ENCODE data around the gene PRLH. TPM values are rescaled to one million over a fixed set of nuclear protein-coding genes. Genes with fewer than 3 reads are reported as not detected.

The PRLH gene
- total and polyA plus RNA-seq, 2 of the 13 experiments (the other 11 are each of a cell fraction or from before 2014, with no cell fraction given): not detected

DNA sequence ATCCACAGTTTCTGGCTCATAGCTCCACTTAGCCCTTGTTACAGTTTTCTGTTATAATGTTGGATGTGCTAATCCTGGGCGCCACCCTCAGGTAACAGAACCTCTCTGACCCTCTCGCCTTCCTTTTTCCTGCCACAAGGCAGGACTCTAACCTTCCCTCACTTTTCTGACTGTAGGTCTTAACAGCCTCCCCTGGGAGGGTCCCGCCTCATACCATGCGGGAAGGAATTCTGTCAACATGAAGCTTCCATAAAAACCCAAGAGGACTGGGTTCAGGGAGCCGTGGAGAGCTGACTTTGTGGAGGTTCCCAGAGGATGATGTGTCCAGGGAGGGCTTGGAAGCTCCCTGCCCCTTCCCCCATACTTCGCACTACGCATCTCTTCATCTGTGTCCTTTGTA is 36.0 kb downstream of the PRLH start:
- no peak overlapping the region for H3K9ac ChIP-seq (ENCODE audit: insufficient read depth, low read depth, low read length)
- H3K9me3 ChIP-seq (ENCODE audit: low read length): no peaks in the 10 kb centered on the region
- no peak overlapping the region for H2AFZ ChIP-seq (ENCODE audit: low read length)
- FAIRE-seq (no peak), ATAC-seq (no peak), DNase-seq (ENCODE audit: low spot score) (no peak)
- POLR2A ChIA-PET: interaction anchor here (1.0 to 3.3 kb wide), 7 partner anchors 12 to 127 kb away, joined by 3 to 40 read pairs (median 4); partner anchors contain the start of gene RAB17
- in situ Hi-C loops (cut with HindIII; ENCODE audit: extremely low pct_ligation_motif_present, low pct_unique_long_range_greater_than_20kb) (loop anchor here (5.0 kb wide), 1 partner anchor 140 kb away; no protein-coding TSS in a partner anchor), intact Hi-C loops (cut with micrococcal nuclease; ENCODE audit: unreplicated experiment) (no loop called here)
- peak overlapping the region in 2 of 3 experiments; percentile 25 to 42; a peak in 2 of 6 replicates for H3K4me3 ChIP-seq (replicated peaks in 1 of 3; ENCODE audit: insufficient read depth in 1 of 3, low read depth in 2 of 3, low read length in 3 of 3)
- H4K20me1 ChIP-seq (ENCODE audit: insufficient read depth, low read length): no peaks in the 10 kb centered on the region
- no TSS peak for BruUV-seq (replicated peaks)
- peaks cover 82% of the 10 kb centered on the region for H3K4me1 ChIP-seq (ENCODE audit: insufficient read depth, low read length)
- H3K4me2 ChIP-seq (ENCODE audit: low read depth, low read length): peak overlapping the region; percentile 52; the same call in 1 of the 2 replicates
- TF ChIP-seq, protein P1, sequence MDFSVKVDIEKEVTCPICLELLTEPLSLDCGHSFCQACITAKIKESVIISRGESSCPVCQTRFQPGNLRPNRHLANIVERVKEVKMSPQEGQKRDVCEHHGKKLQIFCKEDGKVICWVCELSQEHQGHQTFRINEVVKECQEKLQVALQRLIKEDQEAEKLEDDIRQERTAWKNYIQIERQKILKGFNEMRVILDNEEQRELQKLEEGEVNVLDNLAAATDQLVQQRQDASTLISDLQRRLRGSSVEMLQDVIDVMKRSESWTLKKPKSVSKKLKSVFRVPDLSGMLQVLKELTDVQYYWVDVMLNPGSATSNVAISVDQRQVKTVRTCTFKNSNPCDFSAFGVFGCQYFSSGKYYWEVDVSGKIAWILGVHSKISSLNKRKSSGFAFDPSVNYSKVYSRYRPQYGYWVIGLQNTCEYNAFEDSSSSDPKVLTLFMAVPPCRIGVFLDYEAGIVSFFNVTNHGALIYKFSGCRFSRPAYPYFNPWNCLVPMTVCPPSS (IDR thresholded peaks at IDR 0.05): no peak
- TF ChIP-seq, protein P2, sequence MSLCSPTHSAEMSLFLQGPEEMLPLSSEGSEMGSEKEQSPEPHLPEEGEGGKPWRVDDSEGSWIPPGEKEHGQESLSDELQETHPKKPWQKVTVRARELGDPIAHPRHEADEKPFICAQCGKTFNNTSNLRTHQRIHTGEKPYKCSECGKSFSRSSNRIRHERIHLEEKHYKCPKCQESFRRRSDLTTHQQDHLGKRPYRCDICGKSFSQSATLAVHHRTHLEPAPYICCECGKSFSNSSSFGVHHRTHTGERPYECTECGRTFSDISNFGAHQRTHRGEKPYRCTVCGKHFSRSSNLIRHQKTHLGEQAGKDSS (CRISPR knock-in tag; IDR thresholded peaks at IDR 0.05; ENCODE audit: borderline replicate concordance, low read depth): peak; percentile 29; the same call in 1 of the 2 replicates
- TF ChIP-seq GATAD1 (CRISPR knock-in tag; IDR thresholded peaks at IDR 0.05) (no peak), ZNF263 (CRISPR knock-in tag; IDR thresholded peaks at IDR 0.05) (0 out of 2 replicates have a peak, but pooled peaks have one; percentile 5), STAG1 (CRISPR knock-in tag; IDR thresholded peaks at IDR 0.05) (peak; percentile 60)
- TF ChIP-seq, protein P3, sequence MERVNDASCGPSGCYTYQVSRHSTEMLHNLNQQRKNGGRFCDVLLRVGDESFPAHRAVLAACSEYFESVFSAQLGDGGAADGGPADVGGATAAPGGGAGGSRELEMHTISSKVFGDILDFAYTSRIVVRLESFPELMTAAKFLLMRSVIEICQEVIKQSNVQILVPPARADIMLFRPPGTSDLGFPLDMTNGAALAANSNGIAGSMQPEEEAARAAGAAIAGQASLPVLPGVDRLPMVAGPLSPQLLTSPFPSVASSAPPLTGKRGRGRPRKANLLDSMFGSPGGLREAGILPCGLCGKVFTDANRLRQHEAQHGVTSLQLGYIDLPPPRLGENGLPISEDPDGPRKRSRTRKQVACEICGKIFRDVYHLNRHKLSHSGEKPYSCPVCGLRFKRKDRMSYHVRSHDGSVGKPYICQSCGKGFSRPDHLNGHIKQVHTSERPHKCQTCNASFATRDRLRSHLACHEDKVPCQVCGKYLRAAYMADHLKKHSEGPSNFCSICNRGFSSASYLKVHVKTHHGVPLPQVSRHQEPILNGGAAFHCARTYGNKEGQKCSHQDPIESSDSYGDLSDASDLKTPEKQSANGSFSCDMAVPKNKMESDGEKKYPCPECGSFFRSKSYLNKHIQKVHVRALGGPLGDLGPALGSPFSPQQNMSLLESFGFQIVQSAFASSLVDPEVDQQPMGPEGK (CRISPR knock-in tag; IDR thresholded peaks at IDR 0.05): 0 out of 2 replicates have a peak, but pooled peaks have one; percentile 8
- TF ChIP-seq, protein P4, sequence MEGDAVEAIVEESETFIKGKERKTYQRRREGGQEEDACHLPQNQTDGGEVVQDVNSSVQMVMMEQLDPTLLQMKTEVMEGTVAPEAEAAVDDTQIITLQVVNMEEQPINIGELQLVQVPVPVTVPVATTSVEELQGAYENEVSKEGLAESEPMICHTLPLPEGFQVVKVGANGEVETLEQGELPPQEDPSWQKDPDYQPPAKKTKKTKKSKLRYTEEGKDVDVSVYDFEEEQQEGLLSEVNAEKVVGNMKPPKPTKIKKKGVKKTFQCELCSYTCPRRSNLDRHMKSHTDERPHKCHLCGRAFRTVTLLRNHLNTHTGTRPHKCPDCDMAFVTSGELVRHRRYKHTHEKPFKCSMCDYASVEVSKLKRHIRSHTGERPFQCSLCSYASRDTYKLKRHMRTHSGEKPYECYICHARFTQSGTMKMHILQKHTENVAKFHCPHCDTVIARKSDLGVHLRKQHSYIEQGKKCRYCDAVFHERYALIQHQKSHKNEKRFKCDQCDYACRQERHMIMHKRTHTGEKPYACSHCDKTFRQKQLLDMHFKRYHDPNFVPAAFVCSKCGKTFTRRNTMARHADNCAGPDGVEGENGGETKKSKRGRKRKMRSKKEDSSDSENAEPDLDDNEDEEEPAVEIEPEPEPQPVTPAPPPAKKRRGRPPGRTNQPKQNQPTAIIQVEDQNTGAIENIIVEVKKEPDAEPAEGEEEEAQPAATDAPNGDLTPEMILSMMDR (CRISPR knock-in tag; IDR thresholded peaks at IDR 0.05): peak; percentile 49
- CTCF ChIA-PET (ENCODE audit: low intra/inter-chr PET ratio, low total read pairs): no interaction called here
- 54% methylated on average over 7 of the region's 7 CpGs for WGBS (ENCODE audit: low lambda C conversion rate)
- H3K27ac ChIP-seq (ENCODE audit: extremely low read length, insufficient read depth, low read length): no peak overlapping the region
- peaks cover 7% of the 10 kb centered on the region for H3K79me2 ChIP-seq (ENCODE audit: insufficient read depth, low read length)
- H3K36me3 ChIP-seq (replicated peaks in 1 of 2; ENCODE audit: control insufficient read depth in 1 of 2, insufficient read depth in 2 of 2, low read length in 2 of 2): no peaks in the 10 kb centered on the region
- H3K27me3 ChIP-seq (ENCODE audit: control insufficient read depth in 1 of 2, insufficient read depth in 2 of 2, low read length in 2 of 2): peaks cover 5 to 6% of the 10 kb centered on the region in 2 experiments; a peak in 4 of 5 replicates
